NCI-H748 (cell line): ENCODE results near the gene CLTCL1.
A peak's percentile ranks its signal among the peaks of the same experiment; 100 is the strongest.

Experiments used
- DNase-seq: peaks from one replicate; lab custom pipeline; 2025; ENCODE audit not compliant: unreplicated experiment; lab: John Stamatoyannopoulos, UW

CLTCL1 gene

DNA sequence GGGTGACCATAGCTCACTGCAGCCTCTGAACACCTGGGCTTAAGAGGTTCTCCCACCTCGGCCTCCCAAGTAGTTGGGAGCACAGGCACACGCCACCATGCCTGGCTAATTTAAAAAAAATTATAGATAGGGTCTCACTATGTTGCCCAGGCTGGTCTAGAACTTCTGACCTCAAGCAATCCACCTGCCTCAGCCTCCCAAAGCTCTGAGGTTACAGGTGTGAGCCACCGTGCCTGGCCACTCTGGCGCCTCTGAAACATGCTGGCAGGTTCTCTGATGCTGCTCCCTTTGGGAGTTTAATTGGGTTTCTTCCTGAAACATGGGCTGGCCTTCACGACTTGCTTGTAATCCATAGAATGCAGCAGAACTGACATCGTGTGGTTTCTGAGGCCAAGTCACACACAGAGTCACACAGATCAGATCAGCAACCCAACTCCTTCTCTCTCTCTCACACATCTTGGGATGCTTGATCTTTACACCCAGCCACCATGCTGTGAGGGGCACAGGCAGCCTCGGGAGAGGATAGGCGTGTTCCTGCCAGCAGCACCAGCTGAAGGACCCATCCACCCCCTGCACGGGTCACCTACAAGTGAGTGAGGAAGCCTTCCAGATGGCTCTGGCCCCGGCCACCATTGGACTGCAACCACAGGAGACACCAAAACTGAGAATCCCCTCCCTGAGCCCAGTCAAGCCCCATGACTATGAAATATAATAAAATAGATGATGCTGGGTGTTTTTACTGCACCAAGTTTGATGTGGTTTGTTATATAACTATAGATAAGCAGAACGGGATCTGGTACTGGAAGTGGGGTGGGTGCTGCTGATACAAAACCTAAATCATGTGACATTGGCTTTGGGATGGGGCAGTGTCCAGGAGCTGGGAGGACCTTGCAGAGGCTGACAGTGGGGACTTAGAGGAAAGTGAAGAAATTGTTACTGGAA lies 138.3 kb downstream of the CLTCL1 start:
- DNase-seq, result no peak

DNA sequence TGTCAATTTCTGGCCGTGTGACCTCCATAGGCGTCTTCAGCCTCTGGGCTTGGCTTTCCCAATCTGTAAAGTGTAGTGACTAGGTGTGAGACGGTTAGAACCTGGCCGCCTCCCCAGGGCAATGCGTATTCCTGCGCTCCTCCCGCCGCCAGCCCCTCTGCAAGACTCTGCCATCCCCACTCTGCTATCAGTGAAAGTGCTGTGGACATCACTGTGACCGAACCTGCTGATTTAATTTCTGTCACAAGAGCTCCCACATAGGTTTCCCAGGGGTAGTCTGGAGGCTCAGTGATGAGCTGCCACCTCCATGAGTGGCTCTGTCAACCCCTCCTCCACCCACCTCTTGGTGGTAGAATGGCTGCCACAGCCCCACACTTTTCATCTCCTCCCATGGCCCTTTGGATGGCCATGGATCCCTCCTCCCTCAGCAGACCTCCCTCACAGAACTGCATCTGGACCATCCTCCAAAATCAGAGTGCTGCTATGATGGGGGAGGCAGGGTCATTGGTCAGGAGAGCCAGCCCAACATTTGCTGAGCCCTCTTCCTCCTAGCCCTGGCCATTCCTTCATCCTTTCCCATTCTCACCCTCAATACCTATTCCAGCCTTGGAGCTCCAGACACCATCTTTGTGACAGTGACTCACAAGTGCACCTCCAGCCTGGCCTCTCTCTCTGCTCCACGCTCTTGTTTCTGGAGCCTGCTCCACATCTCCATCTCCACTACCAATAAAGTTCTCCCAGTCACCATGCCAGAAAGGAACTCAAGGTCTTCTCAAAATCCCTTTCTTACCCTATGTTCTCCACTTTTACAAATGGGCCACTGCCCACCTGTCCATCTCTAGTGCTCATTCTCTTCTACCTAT lies 140.0 kb downstream of the CLTCL1 start:
- DNase-seq, result no peak

DNA sequence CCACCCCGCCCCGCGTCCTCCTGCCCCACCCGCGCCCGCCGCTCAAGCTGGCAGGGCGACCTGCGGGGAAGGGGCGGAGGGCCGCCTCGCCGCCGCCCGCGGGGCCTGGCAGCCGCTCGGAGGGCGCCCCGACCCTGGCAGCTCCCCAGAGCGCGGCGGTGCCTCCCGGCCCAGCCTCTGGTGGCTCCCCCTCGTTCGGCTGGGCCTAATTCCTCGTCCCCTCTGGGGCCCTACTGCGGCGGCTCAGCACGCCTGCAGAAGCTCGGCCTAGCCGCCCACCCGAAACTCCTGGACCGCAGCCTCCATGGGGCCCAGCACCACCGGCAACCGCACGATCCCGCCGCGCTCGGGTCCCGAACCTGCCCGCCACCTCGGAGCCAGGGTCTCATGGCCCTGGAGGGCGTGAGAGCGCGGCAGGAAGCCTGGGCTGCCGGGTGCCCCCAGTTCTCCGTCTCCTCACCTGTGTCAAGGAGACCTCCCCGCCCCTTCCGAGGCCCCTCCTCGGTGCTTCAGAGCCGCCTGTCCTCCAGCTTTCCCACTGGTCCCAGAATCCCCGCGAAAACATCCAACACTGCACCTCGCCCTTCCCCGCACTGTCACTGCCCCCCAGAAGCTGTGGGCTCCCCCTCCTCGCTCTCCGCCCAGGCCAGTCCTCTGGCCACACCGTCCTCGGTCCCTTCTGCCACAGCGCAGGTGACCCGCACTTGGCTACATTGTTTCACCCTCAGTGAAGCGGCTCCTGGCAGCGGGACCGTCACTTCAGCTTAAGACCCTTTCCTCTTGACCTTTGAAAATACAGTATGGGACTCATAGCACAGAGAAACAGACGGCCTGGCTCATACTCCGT lies 140.8 kb downstream of the CLTCL1 start:
- no peak for DNase-seq

DNA sequence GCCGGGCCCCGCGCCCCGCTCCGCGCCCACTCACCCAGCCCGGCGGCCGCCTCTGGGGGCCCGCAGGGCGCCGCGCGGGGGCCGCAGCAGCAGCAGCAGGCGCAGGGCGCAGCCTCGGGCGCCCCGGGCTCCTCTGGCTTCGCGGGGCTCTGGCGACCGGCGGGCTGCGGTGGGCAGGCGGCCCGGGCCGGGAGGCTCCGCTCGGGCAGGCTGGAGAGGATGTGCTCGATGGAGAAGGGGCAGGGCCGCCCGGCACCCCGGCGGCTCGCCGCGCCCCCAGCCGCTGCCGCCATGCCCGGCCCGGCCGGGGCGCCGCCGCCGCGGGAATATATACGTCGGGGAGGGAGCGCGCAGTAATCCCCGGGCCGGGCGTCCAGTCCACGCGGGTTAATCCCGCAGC lies 141.5 kb downstream of the CLTCL1 start, which contains the start of gene GSC2:
Gene GSC2 (minus strand): TSS at position 302 of the 400 bp plus-strand sequence. CDS start 9 bp downstream, at position 293.
- peak; percentile 36 for DNase-seq

DNA sequence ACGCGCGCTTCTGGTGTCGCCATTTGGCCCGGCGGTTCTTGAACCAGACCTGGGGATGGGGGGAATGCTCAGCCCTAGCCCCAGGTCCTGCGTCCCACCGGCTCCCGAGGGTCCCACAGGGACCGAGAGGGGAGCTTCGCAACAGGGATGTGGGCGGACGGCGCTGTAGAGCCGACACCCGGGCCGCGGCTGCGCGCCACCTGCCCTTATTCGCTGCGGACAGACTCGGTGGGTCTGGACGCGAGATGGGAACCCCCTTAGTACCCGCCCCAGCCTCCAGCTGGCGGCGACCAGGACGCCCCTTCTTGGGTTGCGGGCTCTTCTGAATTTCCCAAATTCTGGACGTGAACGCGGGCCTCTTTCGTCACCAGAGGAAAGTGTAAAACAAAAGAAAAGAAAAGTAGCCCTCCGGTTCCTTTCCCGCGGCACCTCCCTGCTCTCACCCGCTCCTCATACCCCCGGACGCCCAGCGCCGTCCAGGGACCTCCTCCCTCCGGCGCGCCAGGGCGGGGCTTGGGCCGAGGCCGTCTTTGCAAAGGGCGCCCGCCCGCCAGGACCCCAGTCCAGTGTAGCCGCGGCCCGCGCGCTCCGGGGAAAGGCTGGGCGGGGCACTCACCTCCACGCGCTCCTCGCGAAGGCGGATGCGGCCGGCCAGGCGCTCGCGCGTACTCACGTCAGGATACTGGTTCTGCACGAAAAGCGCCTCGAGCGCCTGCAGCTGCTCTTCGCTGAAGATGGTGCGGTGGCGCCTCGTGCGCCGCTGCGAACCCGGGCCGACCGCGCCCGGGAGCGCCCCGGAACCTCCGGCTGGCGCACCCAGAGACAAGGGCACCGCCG lies 142.3 kb downstream of the CLTCL1 start:
- DNase-seq, result peak; percentile 80

DNA sequence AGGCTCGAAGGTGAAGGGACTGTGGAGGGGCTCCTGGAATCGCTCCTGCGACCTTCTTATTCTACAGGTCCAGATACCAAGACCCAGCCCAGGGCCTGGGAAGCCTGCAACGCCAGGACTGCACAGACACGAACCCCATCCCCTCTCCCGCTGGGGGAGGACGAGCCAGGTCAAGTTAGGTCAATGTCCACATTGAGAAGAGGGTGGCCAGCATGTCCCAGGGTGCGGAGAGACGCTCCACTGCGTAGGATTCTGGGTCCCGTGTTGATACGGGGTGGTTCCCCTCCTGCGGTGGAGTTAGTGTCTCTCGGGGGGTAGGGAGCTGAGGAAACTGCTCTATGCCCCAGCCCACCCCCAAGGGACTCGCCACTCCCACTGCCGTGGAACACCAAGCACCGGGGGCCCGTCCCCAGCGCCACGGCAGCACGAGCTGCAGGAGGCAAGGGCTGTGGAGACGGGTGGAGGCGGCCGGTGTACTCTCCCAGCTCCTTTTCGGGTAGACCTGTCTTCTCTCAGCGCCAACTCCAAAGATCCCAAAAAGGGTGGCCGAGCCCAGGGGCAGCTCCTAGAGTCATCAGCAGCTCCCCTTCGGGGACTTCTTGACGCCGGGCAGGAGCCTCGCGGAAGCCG lies 143.0 kb downstream of the CLTCL1 start:
- no peak for DNase-seq

DNA sequence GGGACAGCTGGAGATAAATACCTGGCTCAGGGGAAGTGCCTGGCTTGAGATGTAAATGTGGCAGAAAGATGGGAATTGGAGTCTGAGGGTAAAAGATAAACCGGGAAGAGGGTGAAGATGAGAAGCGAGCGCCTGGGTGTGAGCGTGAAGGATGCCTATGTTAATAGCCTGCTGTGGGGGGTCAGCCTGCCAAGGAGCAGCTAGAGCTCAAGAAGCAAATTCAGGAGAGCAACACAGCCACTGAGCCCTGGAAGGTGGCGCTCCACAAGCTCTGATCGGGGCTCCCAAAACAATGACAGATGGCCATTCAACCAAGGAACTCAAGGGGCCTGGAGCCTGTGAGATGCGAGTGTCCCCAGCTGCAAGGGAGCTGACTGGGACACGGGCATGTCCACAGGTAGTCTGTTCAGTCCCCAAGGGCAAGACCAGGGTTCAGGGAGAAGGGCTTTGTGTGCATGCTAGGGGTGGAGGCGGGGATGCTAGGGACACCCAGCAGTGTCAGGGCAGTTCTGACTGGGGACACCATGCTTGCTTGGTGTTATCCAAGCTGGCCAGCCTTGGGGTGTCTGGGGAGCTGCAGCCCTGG lies 144.2 kb downstream of the CLTCL1 start:
- DNase-seq, result no peak

DNA sequence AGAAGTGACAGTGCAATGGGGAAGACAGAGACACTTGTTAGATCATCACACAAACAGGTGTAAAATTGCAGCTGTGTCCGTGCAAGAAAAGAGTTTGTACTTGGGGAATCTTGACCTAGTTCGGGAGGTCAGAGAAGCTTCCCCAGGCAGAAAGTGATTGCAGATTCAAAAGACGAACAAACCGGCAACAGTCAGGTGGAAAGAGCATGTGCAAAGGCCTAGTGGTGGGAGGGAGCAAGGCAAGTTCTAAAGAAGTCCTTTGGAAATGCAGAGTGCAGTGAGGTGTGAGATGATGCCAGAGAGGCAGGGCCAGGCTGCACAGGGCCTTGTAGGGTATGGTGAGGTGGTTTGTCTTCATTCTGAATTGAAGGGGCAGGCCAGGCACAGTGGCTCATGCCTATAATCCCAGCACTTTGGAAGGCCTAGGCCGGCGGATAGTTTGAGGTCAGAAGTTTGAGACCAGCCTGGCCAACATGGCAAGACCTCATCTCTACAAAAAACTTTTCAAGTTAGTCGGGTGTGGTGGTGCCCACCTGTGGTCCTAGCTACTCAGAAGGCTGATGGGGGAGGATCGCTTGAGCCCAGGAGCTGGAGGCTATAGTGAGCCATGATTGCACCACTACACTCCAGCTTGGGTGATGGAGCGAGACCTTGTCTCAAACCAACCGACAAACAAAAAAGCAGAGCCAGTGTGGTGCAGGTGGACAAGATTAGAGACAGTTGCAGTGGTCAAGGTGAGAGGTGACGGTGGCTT lies 145.1 kb downstream of the CLTCL1 start:
- no peak for DNase-seq

DNA sequence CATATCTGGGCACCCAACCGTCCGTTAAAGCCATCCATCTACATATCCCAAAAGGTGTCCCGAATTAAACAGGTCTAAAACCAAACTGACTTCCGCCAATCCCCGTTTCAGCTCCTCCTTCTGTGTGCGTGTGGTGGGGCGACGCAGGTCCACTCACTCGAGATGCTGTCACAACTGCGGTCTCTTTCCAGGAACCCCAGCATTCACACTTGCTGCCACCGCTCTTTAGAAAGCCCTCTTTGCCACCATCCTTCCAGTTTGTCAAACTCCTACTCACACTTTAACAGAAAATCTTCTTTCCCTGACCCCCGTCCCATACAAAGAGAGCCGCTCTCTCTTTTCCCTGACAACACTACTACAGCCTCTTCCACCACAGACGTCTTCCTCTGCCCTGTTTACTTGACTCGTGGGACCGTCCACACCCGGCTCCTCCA lies 147.5 kb downstream of the CLTCL1 start:
- DNase-seq, result no peak

DNA sequence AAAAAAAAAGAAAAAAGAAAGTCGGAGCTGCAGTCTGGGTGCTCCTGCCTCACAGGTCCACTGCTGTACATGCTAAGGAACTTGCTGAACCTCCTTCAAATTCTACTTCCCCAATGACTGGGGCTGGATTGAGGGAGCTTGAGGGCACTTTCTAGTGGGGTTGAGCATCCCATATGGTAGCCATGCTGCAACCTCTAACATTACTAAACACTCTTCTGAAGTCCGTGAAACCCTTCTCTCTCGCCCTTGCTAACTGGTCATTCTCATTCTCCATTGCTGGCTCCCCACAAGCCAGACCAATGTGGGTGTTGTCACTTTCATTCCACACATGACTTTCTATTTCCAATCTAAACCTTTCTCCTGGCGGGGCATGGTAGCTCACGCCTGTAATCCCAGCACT lies 148.3 kb downstream of the CLTCL1 start:
- DNase-seq, result no peak

DNA sequence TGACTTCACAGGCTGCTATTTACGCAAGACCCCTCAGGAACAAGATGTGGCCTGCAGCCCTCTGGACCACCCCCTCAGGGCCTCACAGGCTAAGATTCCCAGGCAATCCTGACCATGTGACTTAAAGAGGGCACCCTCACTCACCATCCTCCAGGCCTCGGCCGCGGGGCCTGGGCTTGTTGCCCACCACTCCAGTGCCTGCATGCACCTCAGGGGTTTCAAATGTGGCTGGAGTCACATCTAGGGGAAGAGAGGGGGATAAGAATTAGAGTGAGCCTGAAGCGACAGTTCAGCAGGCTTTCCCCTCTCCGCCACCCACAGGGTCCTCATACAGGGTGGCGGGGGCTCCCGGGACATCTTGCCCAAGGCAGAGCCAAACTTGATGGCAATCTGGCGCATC lies 149.1 kb downstream of the CLTCL1 start:
- no peak for DNase-seq

DNA sequence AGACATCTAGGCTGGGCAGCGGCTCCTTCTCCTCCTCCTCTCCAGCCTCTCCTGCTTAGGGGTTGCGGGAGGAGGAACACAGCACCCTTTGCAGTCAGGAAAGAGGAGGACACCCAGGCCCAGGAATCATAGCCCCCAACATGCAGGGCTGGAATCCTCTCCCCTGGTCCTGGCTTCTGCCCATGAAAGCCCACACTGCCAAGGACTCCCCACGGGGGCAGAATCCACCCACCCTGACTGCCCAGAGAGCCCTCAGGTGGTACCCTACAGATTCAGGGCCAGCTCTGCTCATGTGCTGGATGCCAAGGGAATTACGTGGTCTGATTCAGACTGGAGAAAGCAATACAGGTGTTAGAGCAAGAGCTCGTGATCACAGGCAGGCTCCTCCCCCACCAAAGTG lies 151.5 kb downstream of the CLTCL1 start:
- no peak for DNase-seq

DNA sequence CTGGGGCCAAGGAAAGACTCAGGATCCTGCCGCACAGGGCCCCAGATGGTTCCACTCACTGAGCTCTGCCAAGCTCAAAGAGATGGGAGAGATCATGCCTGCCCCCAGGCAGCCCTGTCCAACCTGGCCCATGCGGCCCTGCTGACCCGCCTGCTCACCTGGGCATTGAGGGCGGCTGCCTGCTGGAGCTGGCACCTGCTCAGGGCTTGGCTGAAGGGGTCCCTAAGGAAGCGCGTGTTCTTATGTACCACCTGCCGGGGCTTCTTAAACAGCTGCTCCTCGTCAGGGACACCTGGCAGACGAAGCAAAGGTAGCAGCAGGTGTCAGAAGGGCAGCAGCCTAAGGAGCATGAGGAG lies 152.5 kb downstream of the CLTCL1 start:
- no peak for DNase-seq

DNA sequence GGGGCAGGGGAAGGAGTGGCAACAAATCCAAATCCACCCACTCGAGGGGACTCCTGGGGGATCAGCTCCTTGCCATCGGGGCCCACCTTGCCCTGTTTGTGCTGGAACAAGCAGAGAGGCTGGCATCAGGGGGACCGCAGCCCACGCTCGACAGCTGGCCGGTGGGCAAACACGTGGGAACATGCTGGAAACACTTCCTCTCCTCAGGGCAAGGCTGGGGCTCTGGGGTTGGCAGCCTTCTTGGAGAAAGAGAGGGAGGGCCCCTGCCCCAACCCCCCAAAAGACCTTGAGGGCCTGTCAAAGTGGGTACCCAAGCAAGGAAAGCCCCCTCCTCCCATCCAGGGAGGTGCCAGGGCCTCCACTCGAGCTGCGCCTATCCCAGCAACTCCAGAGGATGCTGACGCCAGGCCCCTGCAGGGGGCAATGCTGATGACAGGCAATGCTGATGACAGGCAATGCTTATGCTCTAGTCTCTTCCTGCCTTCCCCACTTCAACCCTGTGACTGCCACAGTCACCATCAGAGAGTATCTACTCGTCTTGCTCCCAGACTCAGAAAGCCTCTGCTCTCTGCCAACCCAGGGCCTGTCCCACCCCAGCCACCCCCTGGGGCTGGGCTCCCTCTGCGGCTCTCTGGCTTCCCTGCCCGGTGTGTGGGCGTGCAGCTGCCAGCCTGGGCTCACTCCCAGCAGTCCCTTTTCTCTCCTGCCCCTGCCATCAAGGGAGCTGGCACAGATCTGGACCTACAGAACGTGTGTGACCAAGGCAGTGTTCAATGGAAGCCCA lies 153.1 kb downstream of the CLTCL1 start:
- DNase-seq, result no peak

DNA sequence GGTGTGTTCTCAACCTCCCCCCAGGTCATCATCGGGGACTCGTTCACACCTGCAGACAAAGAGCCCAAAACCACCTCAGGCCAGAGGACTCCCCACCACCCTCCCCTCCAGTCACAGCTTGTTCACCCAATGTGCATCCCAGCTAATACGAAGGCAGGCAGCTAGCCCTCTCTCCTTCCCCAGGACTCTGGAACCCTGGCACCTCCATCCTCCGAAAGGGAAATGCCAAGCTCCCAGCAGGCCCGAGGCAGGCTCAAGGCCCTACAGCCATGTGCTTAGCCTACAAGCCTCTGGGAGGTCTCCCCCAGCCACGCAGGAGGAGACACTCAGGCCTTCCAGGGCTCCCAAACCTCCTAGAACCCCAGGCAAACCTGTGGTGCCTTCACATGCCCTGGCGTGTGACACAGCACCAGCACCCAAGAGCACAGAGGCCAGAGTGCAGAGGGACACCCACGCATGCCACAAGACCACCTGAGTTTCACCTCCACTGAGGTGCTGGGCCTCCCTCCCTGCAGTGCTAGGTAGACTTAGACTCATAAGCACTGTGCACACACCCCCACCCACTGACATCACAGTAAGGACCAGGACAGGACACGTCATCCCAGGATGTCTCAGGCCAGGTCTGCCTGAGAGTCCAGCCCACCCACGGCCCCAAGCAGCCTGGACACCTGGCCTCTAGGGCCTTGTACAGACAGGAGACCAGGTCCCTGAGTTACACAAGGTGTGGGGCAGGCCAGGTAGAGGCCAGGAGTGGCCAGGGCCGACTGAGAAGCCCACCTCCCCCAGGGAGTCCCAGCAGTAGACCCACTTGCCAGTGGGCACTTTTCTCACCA lies 153.9 kb downstream of the CLTCL1 start:
- DNase-seq, result no peak

DNA sequence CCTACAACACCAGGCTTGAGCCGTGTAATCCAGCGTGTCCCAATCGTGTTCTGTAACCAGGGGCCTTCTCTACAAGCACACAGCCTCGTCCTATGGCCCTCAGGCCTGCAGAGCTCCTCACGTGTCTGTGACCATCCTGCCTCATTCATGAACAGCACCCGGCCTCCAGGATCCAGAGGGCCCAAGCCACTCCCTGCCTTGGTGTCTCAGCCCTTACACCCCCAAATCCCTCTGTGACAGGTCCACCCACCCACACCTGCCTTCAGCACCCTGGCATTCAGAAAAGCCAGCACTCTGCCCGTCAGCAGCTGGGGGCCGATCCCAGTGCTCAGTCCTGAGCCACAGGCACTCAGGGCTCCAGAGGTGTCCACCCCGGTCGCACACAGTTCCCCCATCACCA lies 154.6 kb downstream of the CLTCL1 start:
- DNase-seq, result no peak

DNA sequence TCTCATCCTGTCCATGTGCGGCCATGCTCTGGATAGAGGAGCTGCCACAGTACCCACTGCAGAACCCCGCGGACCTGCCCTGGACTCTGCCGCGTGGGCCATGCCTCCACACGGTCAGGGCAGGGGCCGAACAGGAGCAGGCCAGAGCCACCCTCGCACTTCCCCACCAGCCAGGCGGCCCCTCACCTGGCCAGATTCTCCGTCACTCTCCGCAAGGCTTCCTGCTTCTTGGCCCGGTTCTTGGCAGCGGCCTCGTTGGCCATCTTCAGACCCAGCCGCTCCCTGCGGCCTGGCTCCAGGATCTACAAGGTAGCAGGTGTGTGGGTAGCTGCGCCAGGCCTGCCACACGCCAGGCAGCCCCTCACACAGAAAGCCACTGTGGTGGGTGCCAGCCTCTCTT lies 156.6 kb downstream of the CLTCL1 start:
- no peak for DNase-seq
